ENCODE data around the gene REP15. TPM values are rescaled to one million over a fixed set of nuclear protein-coding genes. Genes with fewer than 3 reads are reported as not detected.
"Not testable (repeated sequence)": the region's sequence is repeated elsewhere in the genome, so short reads cannot be mapped to it uniquely, and the experiment has no call there.

Gene REP15
- total RNA-seq, 4 donors from 2014 or later = 0.40 to 2.5 (median 1.3) TPM

GRCh38 chr12:27733791-27734190, 37.5 kb downstream of the REP15 start:
- WGBS, 2 donors (ENCODE audit: low coverage in 1 of 2) = 89 to 95% methylated on average over 1 of the region's 1 CpG
- Histone ChIP-seq H3K9me3 (no peaks in the 10 kb centered on the region), H3K27me3 (no peaks in the 10 kb centered on the region), H3K4me3 (no peak overlapping the region), H3K27ac (no peak overlapping the region), H3K4me1 (no peaks in the 10 kb centered on the region), H3K36me3 (peaks cover 0 to 82% of the 10 kb centered on the region in 2 donors)
- no peak for ATAC-seq
- TF ChIP-seq POLR2A (IDR thresholded peaks at IDR 0.05) (no peak), POLR2AphosphoS5 (IDR thresholded peaks at IDR 0.05) (no peak), EP300 (IDR thresholded peaks at IDR 0.05) (no peak)
- TF ChIP-seq, protein P1, sequence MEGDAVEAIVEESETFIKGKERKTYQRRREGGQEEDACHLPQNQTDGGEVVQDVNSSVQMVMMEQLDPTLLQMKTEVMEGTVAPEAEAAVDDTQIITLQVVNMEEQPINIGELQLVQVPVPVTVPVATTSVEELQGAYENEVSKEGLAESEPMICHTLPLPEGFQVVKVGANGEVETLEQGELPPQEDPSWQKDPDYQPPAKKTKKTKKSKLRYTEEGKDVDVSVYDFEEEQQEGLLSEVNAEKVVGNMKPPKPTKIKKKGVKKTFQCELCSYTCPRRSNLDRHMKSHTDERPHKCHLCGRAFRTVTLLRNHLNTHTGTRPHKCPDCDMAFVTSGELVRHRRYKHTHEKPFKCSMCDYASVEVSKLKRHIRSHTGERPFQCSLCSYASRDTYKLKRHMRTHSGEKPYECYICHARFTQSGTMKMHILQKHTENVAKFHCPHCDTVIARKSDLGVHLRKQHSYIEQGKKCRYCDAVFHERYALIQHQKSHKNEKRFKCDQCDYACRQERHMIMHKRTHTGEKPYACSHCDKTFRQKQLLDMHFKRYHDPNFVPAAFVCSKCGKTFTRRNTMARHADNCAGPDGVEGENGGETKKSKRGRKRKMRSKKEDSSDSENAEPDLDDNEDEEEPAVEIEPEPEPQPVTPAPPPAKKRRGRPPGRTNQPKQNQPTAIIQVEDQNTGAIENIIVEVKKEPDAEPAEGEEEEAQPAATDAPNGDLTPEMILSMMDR (IDR thresholded peaks at IDR 0.05) = no peak

GRCh38 chr12:27734321-27734720, 38.1 kb downstream of the REP15 start:
- peaks cover 0 to 86% of the 10 kb centered on the region in 2 donors for H3K36me3 ChIP-seq
- H3K27ac ChIP-seq, H3K9me3 ChIP-seq, H3K4me3 ChIP-seq, H3K27me3 ChIP-seq, ATAC-seq, H3K4me1 ChIP-seq: not testable (repeated sequence)
- 81 to 96% methylated on average over 8 to 9 of the region's 9 CpGs for WGBS, 2 donors (ENCODE audit: low coverage in 1 of 2)

DNA sequence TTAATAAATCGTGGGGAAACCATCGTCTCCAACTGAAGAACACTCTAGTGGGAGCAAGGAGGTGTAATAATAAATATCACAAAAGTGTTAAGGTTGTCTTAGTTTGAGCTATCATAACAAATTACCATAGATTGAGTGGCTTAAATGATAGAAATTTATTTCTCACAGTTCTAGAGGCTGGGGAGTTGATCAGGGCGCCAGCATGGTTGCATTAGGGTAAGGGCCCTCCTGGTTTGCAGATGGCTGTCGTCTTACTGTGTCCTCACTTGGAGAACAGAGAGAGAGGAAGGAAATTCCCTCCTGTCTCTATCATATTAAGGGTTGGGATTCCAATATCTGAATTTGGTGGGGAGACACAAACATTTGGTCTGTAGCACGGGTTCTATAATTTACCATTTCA, 47.4 kb downstream of the REP15 start:
- no peak for ATAC-seq
- 95 to 96% methylated on average over 3 to 5 of the region's 5 CpGs for WGBS, 2 donors (ENCODE audit: low coverage in 1 of 2)
- H3K9me3 ChIP-seq = no peaks in the 10 kb centered on the region
- H3K4me3 ChIP-seq = no peak overlapping the region
- peaks cover 0 to 54% of the 10 kb centered on the region in 2 donors for H3K36me3 ChIP-seq
- TF ChIP-seq EP300 (IDR thresholded peaks at IDR 0.05) (no peak), POLR2A (IDR thresholded peaks at IDR 0.05) (no peak), POLR2AphosphoS5 (IDR thresholded peaks at IDR 0.05) (no peak)
- TF ChIP-seq, protein P1 (IDR thresholded peaks at IDR 0.05) = no peak
- peaks cover 3 to 17% (median 10%) of the 10 kb centered on the region in 3 donors for H3K4me1 ChIP-seq
- no peak overlapping the region for H3K27ac ChIP-seq
- no peaks in the 10 kb centered on the region for H3K27me3 ChIP-seq

DNA sequence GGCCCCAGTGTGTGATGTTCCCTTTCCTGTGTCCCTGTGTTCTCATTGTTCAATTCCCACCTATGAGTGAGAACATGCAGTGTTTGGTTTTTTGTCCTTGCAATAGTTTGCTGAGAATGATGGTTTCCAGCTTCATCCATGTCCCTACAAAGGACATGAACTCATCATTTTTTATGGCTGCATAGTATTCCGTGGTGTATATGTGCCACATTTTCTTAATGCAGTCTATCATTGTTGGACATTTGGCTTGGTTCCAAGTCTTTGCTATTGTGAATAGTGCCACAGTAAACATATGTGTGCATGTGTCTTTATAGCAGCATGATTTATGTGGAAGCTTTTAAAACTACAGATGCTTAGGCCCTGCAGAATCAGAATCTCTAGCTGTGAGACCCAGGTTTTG, 49.5 kb downstream of the REP15 start:
- H3K27me3 ChIP-seq, H3K4me3 ChIP-seq, ATAC-seq, H3K9me3 ChIP-seq, H3K27ac ChIP-seq: not testable (repeated sequence)
- H3K4me1 ChIP-seq = peaks cover 3 to 20% (median 10%) of the 10 kb centered on the region in 3 donors
- peaks cover 0 to 33% of the 10 kb centered on the region in 2 donors for H3K36me3 ChIP-seq
- 83% methylated on average over 1 of the region's 1 CpG; no CpG with 5 or more reads in 1 of the 2 donors for whole genome bisulfite sequencing, 2 donors (ENCODE audit: low coverage in 1 of 2)

Other genes starting within 250 kb of the REP15 start
- not detected for gene SMCO2, start 249.7 kb upstream of the REP15 start, total RNA-seq
- 10 to 100 TPM; 70.7 to 78.7 (median 72.5) TPM for gene PPFIBP1, start 172.2 kb upstream of the REP15 start, total RNA-seq
- 10 to 100 TPM; 36.6 to 52.3 (median 48.8) TPM for gene MRPS35, start 14.4 kb downstream of the REP15 start, total RNA-seq
- 100 to 1,000 TPM in 2 of 4 donors, 10 to 100 TPM in 2; 63.9 to 121 (median 89.3) TPM for gene KLHL42, start 83.8 kb downstream of the REP15 start, total RNA-seq
- gene MANSC4, start 83.8 kb downstream of the REP15 start, total RNA-seq = not detected

All from gastroesophageal sphincter (tissue), 4 donors.